ENCODE measurements around the gene CPAMD8.

Gene CPAMD8

DNA sequence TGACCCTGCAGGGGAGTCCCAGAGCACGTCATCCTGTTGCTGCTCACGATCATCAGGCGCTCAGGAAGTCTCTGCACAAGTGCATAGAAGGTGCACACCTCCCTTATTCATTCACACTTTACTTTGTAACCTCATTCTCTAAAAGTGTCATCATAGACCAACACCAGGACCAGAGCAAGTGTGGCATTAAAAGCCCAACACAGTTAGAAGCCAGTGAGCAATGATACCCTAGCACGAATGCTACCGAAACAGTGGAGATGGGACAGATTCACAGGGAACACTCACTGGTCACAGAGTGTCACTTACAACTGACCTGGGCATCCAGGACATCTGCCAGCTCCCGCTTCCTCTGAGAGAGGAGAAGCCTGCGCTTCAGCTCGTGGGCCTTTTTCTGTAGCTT is 31.6 kb upstream of the CPAMD8 start:
- no peak for DNase-seq (ENCODE audit: low spot score)
- TF ChIP-seq, protein P1, sequence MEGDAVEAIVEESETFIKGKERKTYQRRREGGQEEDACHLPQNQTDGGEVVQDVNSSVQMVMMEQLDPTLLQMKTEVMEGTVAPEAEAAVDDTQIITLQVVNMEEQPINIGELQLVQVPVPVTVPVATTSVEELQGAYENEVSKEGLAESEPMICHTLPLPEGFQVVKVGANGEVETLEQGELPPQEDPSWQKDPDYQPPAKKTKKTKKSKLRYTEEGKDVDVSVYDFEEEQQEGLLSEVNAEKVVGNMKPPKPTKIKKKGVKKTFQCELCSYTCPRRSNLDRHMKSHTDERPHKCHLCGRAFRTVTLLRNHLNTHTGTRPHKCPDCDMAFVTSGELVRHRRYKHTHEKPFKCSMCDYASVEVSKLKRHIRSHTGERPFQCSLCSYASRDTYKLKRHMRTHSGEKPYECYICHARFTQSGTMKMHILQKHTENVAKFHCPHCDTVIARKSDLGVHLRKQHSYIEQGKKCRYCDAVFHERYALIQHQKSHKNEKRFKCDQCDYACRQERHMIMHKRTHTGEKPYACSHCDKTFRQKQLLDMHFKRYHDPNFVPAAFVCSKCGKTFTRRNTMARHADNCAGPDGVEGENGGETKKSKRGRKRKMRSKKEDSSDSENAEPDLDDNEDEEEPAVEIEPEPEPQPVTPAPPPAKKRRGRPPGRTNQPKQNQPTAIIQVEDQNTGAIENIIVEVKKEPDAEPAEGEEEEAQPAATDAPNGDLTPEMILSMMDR (IDR thresholded peaks at IDR 0.05) = no peak
- H3K27ac ChIP-seq = no peak overlapping the region
- no peak overlapping the region for H3K4me3 ChIP-seq

DNA sequence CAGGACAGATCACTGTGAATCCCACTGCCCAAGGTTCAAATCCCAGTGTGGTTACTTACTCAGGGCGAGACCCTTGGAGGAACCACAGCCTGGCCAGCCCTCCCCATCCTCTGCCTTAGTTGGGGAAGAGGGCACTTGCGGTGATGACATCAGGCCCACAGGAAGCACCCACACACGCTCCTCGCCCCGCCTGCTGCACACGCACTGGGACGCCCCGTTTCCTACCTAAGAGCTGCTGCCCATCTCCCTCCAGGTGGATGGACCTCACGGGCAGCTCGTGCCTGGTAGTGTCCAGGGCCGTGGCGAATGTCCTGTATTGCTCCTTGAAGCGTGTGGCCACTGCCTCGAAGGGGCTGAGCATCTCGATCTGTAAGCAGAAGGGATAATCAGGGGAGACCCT is 29.0 kb upstream of the CPAMD8 start:
- TF ChIP-seq, protein P1 (IDR thresholded peaks at IDR 0.05) = no peak
- no peak overlapping the region for H3K27ac ChIP-seq
- H3K4me3 ChIP-seq = no peak overlapping the region
- DNase-seq (ENCODE audit: low spot score) = no peak

DNA sequence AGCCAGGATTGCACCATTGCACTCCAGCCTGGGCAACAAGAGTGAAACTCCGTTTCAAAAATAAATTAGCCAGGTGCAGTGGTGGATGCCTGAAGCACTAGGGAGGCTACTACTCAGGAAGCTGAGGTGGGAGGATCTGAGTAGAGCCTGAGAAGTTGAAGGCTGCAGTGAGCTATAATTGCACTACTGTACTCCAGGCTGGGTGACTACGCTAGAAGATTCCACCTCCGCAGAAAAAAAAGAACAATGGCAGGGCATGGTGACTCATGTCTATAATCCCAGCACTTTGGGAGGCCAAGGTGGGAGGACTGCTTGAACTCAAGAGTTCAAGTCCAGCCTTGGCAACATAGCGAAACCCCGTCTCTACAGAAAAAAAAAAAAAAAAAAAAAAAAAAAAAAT is 28.1 kb upstream of the CPAMD8 start:
- Histone ChIP-seq H3K4me3 (no peak overlapping the region), H3K27ac (no peak overlapping the region)
- TF ChIP-seq, protein P1 (IDR thresholded peaks at IDR 0.05) = no peak
- no peak for DNase-seq (ENCODE audit: low spot score)

DNA sequence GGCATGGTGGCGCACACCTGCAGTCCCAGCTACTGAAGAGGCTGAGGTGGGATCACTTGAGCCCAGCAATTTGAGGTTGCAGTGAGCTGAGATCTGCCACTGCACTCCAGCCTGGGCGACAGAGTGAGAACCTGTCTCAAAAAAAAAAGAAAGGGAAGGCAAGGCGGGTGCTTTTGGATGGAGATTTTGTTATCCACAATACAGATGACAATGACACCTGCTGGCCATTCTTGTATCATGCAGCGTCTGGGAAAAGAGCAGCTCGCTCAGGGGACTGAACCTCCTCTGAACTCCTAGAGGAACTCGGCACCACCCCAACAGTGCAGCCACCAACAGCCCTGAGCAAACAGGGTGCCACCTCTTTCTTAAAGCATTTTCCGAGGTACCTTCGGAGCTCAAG is 25.8 kb upstream of the CPAMD8 start:
- Histone ChIP-seq H3K4me3 (no peak overlapping the region), H3K27ac (no peak overlapping the region)
- DNase-seq (ENCODE audit: low spot score) = no peak
- TF ChIP-seq, protein P1 (IDR thresholded peaks at IDR 0.05) = peak; percentile 39

DNA sequence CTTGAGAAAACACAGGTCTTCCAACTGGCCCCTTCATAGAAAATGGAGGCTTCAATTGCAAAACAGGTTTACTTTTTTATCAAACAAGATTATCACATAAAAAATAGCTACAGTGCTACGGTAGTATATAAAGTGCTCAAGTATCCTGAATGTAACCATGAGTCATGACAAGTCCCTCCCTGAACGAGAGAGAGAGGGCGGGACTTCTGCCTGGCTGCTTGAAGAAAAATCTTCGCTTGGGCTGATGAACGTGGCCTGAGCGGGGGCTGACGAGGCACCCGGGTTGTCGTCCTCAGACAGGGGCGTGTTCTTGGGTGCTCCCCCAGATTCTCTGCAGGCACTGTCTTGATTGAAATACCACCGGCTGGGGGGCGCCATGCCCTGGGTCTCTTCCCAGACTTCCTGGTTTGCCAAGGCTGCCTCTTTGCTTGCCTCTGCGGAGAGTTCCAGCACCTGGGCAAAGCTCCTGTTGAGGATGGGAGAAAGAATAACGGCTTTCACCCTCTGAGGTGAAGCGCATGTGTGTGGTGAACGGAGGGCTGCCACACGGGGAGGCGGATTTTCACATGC is 23.2 kb upstream of the CPAMD8 start:
- H3K27ac ChIP-seq = no peak overlapping the region
- TF ChIP-seq, protein P1 (IDR thresholded peaks at IDR 0.05) = no peak
- no peak for DNase-seq (ENCODE audit: low spot score)
- no peak overlapping the region for H3K4me3 ChIP-seq

DNA sequence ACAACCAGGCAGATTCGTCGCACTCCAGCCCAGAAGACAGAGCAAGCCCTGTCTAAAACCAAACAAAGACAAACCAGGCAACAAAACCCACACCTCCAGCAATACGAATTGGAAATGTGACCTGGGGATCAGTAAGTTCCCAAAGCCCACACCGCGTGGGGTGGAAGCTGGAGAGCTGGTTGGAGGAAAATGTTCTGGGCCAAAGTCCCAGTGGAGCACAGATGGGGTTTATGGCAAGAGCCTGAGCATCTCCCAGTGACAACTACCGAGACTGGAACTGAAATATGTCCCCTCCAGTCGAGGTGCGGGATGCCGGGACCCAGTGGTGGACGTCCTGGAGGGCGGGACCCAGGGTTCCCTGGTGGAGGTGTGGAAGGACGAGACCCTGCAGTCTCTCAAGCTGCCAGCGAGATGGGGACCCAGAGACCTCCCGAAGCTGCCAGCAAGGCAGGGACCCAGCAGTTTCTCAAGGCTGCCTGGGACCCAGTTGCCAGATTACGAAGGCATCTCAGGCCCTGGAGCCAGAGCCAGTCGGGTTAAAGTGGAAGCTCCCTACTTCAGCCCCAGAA is 22.4 kb upstream of the CPAMD8 start:
- no peak overlapping the region for H3K4me3 ChIP-seq
- no peak for DNase-seq (ENCODE audit: low spot score)
- TF ChIP-seq, protein P1 (IDR thresholded peaks at IDR 0.05) = no peak
- H3K27ac ChIP-seq = no peak overlapping the region

DNA sequence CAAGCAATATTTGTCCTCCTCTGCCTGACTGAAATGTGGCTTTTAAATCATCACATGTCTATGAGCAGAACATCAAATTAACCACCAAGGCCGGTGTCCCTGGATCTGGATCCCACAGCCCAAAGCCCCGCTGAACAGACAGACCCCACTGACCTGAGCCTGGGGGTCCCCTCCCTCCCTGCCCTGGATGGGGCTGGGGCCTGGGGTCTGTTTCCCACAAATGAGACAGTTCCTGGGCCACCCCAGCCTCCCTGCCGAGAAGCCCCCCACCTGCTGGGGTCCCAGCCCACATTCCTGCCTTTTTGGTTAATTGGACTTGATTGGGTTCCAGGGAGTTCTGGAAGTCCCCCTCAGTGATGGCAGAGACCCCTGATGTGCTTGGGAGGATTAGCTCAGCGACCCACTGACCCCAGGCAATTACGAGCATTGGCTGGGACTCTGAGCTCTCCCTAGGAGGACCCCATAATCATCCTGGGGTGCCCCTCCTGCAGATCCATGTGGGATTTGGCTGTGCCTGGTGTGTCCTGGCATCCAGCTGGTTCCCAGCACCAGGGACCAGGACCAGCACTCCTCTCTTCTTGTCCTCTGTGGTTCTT is 19.4 kb upstream of the CPAMD8 start:
- TF ChIP-seq, protein P1 (IDR thresholded peaks at IDR 0.05) = no peak
- Histone ChIP-seq H3K27ac (no peak overlapping the region), H3K4me3 (no peak overlapping the region)
- no peak for DNase-seq (ENCODE audit: low spot score)
